ENCODE results near the gene PAM16. TPM values are rescaled to one million over a fixed set of nuclear protein-coding genes. Genes with fewer than 3 reads are reported as not detected.

The PAM16 gene
- total and polyA plus RNA-seq, 2 of the 8 experiments (the other 6 are each of a cell fraction or from before 2014, with no cell fraction given): 78.3 to 198 TPM

- no peak overlapping the region for H3K27ac ChIP-seq (ENCODE audit: low read depth, low read length)
- no peaks in the 10 kb centered on the region; the same call in 1 of the 2 replicates for H3K23me2 ChIP-seq (ENCODE audit: low read depth, low read length)
- peaks cover 16% of the 10 kb centered on the region; the same call in 1 of the 2 replicates for H3K79me1 ChIP-seq (ENCODE audit: low read depth, low read length)
- H3K4me1 ChIP-seq (replicated peaks in 1 of 4; ENCODE audit: control insufficient read depth in 3 of 4, insufficient read depth in 4 of 4, low read length in 3 of 4): peaks cover 0 to 4% (median 0%) of the 10 kb centered on the region in 4 experiments; a peak in 1 of 7 replicates
- no peak overlapping the region for H3K4me2 ChIP-seq (ENCODE audit: insufficient read depth in 1 of 2, low read depth in 2 of 2, low read length in 2 of 2)
- no peak overlapping the region for H4K8ac ChIP-seq (ENCODE audit: extremely low read depth, insufficient read depth, low read length)
- CTCF ChIA-PET (ENCODE audit: partially characterized antibody): interaction anchor here (0.9 to 12.6 kb wide), 9 partner anchors 9 to 86 kb away, joined by 3 to 159 read pairs (median 5); no protein-coding TSS in a partner anchor
- no peak overlapping the region for H2AK5ac ChIP-seq (ENCODE audit: low read depth, low read length)
- no peak overlapping the region for H2AFZ ChIP-seq (ENCODE audit: low read length)
- FAIRE-seq (no peak), DNase-seq (ENCODE audit: low read depth in 1 of 2, low spot score in 2 of 2) (no peak)
- H2BK12ac ChIP-seq (ENCODE audit: low read depth, low read length): no peak overlapping the region
- peaks cover 0 to 15% (median under 1%) of the 10 kb centered on the region in 4 experiments; a peak in 4 of 8 replicates for H3K36me3 ChIP-seq (ENCODE audit: control insufficient read depth in 2 of 4, insufficient read depth in 4 of 4, low read length in 3 of 4)
- peaks cover 5 to 6% of the 10 kb centered on the region in 2 experiments; a peak in 1 of 4 replicates for H3K9me3 ChIP-seq (ENCODE audit: insufficient read depth in 2 of 2, low read depth in 1 of 2, low read length in 1 of 2)
- H2BK20ac ChIP-seq (ENCODE audit: low read length): no peak overlapping the region
- no peak overlapping the region for H4K5ac ChIP-seq (ENCODE audit: insufficient read length, low read depth, low read length)
- H2BK5ac ChIP-seq (ENCODE audit: low read depth, low read length): no peak overlapping the region; the same call in 1 of the 2 replicates
- H2BK120ac ChIP-seq (replicated peaks; ENCODE audit: low read depth, low read length): no peak overlapping the region
- no peak overlapping the region for H3K4ac ChIP-seq (replicated peaks; ENCODE audit: insufficient read length, low read depth, low read length)
- H3K23ac ChIP-seq (ENCODE audit: insufficient read length): no peak overlapping the region
- H2BK15ac ChIP-seq (ENCODE audit: low read length): no peak overlapping the region
- H3K14ac ChIP-seq (ENCODE audit: insufficient read length): no peak overlapping the region
- H4K20me1 ChIP-seq (replicated peaks in 1 of 2; ENCODE audit: control insufficient read depth in 1 of 2, insufficient read depth in 2 of 2, low read length in 2 of 2): peaks cover 2 to 20% of the 10 kb centered on the region in 2 experiments
- 93% methylated on average over 17 of the region's 17 CpGs; no CpG with 5 or more reads in 1 of the 2 experiments for WGBS, 2 experiments (ENCODE audit: extremely low coverage in 1 of 2, insufficient coverage in 1 of 2, insufficient read length in 1 of 2, insufficient replicate concordance in 2 of 2, low coverage in 1 of 2, low lambda C conversion rate in 2 of 2, missing lambda C conversion rate in 1 of 2)
- no peak overlapping the region for H3K56ac ChIP-seq (replicated peaks; ENCODE audit: insufficient read length, low read depth, low read length)
- H3K79me2 ChIP-seq (ENCODE audit: control insufficient read depth in 1 of 2, insufficient read depth in 2 of 2, low read length in 2 of 2): peaks cover 18 to 71% of the 10 kb centered on the region in 2 experiments
- H3K27me3 ChIP-seq (replicated peaks in 1 of 4; ENCODE audit: control insufficient read depth in 3 of 4, extremely low read depth in 1 of 4, insufficient read depth in 3 of 4, low read length in 3 of 4): peaks cover 0 to 2% (median 0%) of the 10 kb centered on the region in 4 experiments; a peak in 1 of 7 replicates
- H3K9ac ChIP-seq (replicated peaks in 1 of 4; ENCODE audit: extremely low read depth in 1 of 4, low read depth in 3 of 4, low read length in 3 of 4): no peak overlapping the region
- TF ChIP-seq SAP30 (IDR thresholded peaks at IDR 0.05; ENCODE audit: insufficient read depth, insufficient replicate concordance, low read length) (no peak), SP1 (IDR thresholded peaks at IDR 0.05; ENCODE audit: low read depth, low read length) (no peak), POLR2AphosphoS5 (IDR thresholded peaks at IDR 0.05; ENCODE audit: low read depth, low read length) (no peak)
- H4K91ac ChIP-seq (replicated peaks; ENCODE audit: insufficient read length, low read length): no peak overlapping the region
- no peak overlapping the region for H3K18ac ChIP-seq (ENCODE audit: extremely low read depth, low read length)
- H3K4me3 ChIP-seq (ENCODE audit: extremely low read depth in 1 of 4, insufficient read depth in 2 of 4, low read depth in 3 of 4, low read length in 4 of 4): no peak overlapping the region
- POLR2A ChIA-PET (ENCODE audit: partially characterized antibody): interaction anchor here (0.9 to 9.8 kb wide), 6 partner anchors 12 to 95 kb away, joined by 3 to 154 read pairs (median 4); no protein-coding TSS in a partner anchor
These were observed 3.2 kb downstream of the PAM16 start for GRCh38 chr16:4347765-4348509.
